ENCODE measurements around the gene ATG7. TPM values are rescaled to one million over a fixed set of nuclear protein-coding genes. Genes with fewer than 3 reads are reported as not detected.

Gene ATG7
- total RNA-seq, 1 donor from 2014 or later, result 41.9 TPM

GRCh38 chr3:11290743-11291680 lies 18.8 kb downstream of the ATG7 start:
- intact Hi-C loops (cut with micrococcal nuclease), result loop anchor here (2.0 to 5.0 kb wide), 2 partner anchors 18 to 351 kb away; partner anchors contain the start of genes ATG7 and VGLL4

- intact Hi-C loops (cut with micrococcal nuclease), result loop anchor here (2.0 to 5.0 kb wide), 2 partner anchors 19 to 350 kb away; partner anchors contain the start of genes ATG7 and VGLL4
Observed at GRCh38 chr3:11291808-11292207, 19.6 kb downstream of the ATG7 start.

DNA sequence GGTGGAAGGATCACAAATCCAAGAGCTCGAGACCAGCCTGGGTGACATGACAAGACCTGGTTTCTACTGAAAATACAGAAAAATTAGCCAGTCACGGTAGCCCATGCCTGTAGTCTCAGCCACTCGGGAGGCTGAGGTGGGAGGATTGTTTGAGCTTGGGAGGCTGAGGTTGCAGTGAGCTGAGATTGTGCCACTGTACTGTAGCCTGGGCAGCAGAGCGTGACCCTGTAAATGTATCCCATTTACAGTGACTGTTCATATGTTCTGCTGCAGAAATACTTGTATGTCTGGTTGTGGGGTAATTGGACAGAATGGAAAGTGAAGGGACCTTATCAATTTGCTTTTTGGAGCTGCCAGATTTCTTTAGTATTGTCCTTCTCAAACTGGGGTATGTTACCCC lies 24.9 kb downstream of the ATG7 start:
- intact Hi-C loops (cut with micrococcal nuclease), result no loop called here

GRCh38 chr3:11300970-11301369 lies 28.8 kb downstream of the ATG7 start:
- intact Hi-C loops (cut with micrococcal nuclease), result loop anchor here (1.0 kb wide), 1 partner anchor 29 kb away; the partner anchor contains the start of gene ATG7

- intact Hi-C loops (cut with micrococcal nuclease), result no loop called here
Observed at GRCh38 chr3:11302444-11302843, 30.2 kb downstream of the ATG7 start.

- intact Hi-C loops (cut with micrococcal nuclease), result no loop called here
Observed at GRCh38 chr3:11304175-11304574, 32.0 kb downstream of the ATG7 start.

DNA sequence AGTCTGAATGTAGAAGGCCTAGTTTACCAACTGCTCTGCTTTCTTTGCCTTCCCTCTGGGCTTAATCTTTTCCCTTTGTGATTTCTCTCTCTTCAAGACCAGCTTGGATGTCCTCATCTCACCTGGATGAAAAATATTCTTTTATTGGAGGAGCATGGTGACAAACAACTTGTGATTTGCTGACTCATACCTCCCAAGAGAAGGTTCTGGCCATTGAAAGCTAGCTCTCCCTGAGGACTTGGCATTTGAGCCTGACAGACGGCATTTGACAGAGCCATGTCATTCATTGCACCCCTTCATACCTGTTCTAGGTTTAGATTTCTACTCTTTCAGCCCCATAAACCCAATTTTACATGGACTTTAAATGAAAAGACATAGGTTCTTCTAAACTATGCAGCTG lies 33.3 kb downstream of the ATG7 start:
- intact Hi-C loops (cut with micrococcal nuclease), result no loop called here

GRCh38 chr3:11306817-11307589 lies 34.8 kb downstream of the ATG7 start:
- intact Hi-C loops (cut with micrococcal nuclease), result no loop called here

GRCh38 chr3:11307830-11308432 lies 35.7 kb downstream of the ATG7 start:
- intact Hi-C loops (cut with micrococcal nuclease), result no loop called here

GRCh38 chr3:11310258-11310657 lies 38.1 kb downstream of the ATG7 start:
- intact Hi-C loops (cut with micrococcal nuclease), result no loop called here

DNA sequence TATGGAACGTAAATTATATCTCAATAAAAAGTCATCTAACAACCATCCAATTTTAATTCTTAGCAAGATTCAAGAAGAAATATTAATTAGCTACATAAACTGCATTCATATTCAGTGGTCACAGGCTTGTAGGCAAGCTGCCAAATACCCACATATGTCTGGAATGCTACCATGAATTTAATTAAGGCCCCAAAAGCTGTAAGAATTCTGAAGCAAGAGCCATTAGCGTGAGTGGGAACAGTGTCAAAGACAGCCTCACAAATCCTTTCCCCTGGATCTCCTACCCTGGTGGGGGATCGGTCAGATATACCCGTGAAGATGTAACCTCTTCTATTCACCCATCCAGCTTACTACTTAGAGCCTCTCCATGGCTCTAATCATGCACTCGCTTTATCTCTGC lies 40.0 kb downstream of the ATG7 start:
- intact Hi-C loops (cut with micrococcal nuclease), result no loop called here

GRCh38 chr3:11317300-11317699 lies 45.1 kb downstream of the ATG7 start:
- intact Hi-C loops (cut with micrococcal nuclease), result no loop called here

- intact Hi-C loops (cut with micrococcal nuclease), result no loop called here
Observed at GRCh38 chr3:11322931-11323330, 50.7 kb downstream of the ATG7 start.

GRCh38 chr3:11323813-11324212 lies 51.6 kb downstream of the ATG7 start:
- intact Hi-C loops (cut with micrococcal nuclease), result no loop called here

- intact Hi-C loops (cut with micrococcal nuclease), result no loop called here
Observed at GRCh38 chr3:11327619-11328018, 55.4 kb downstream of the ATG7 start.

- intact Hi-C loops (cut with micrococcal nuclease), result no loop called here
Observed at GRCh38 chr3:11328196-11328945, 56.2 kb downstream of the ATG7 start.

GRCh38 chr3:11329777-11330176 lies 57.6 kb downstream of the ATG7 start:
- intact Hi-C loops (cut with micrococcal nuclease), result no loop called here

- intact Hi-C loops (cut with micrococcal nuclease), result no loop called here
Observed at GRCh38 chr3:11331101-11331500, 58.9 kb downstream of the ATG7 start.

DNA sequence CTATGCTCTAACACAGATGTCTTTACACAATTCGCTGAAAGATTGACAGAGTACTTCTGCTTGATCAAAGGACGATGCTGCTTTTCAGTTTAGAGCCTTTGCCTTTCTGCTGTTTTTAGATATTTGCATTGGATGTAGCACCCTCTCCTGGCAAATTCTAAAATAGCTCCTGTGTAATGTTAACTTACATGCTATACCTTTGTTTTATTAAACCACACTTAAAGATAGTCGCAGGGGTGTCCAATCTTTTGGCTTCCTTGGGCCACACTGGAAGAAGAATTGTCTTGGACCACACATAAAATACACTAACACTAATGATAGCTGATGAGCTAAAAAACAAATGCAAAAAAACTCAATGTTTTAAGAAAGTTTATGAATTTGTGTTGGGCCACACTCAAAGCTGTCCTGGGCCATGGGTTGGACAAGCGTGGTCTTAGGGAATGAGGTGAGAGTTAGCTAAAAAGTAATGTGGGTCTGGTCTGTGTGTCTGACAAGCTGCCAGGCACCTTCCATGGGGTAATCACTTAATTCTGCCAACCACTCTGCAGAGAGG lies 62.9 kb downstream of the ATG7 start:
- intact Hi-C loops (cut with micrococcal nuclease), result loop anchor here (1.0 kb wide), 2 partner anchors 99 to 180 kb away; no protein-coding TSS in a partner anchor

GRCh38 chr3:11339541-11339940 lies 67.3 kb downstream of the ATG7 start:
- intact Hi-C loops (cut with micrococcal nuclease), result no loop called here

GRCh38 chr3:11346416-11346815 lies 74.2 kb downstream of the ATG7 start:
- intact Hi-C loops (cut with micrococcal nuclease), result no loop called here
